HCT116 (cell line): ENCODE results near the gene CACNA2D3.

Experiments
- CTCF ChIP-seq, 3 experiments: fragments of 200-600 bp in 1 of 3; sonication (generic) in 1 of 3; IDR thresholded peaks in 2 of 3; conservative IDR thresholded peaks in 1 of 3; 2 replicates each; pipeline ENCODE4 v1.5.1; 2012 to 2017; ENCODE audit warnings: low read depth in 2 of 3, low read length in 2 of 3, antibody characterized with exemption in 1 of 3, borderline replicate concordance in 1 of 3, control low read depth in 1 of 3, mild to moderate bottlenecking in 1 of 3, mixed read lengths in 1 of 3, mixed run types in 1 of 3, moderate library complexity in 1 of 3; ENCODE audit not compliant: insufficient read depth in 1 of 3
- EZH2phosphoT487 ChIP-seq: fragments of 200-600 bp; IDR thresholded peaks from 2 replicates; pipeline ENCODE4 v1.6.1; 2018; ENCODE audit warnings: antibody characterized with exemption, borderline replicate concordance
- MAX ChIP-seq: IDR thresholded peaks from 2 replicates; pipeline ENCODE4 v1.6.1; 2012
- POLR2A ChIP-seq: IDR thresholded peaks from 2 replicates; pipeline ENCODE4 v1.7.0; 2011; ENCODE audit warnings: borderline replicate concordance; ENCODE audit not compliant: insufficient read depth, insufficient read length; ENCODE audit errors: extremely low read depth
- POLR2AphosphoS5 ChIP-seq: IDR thresholded peaks from 2 replicates; pipeline ENCODE4 v1.6.1; 2011; ENCODE audit warnings: mild to moderate bottlenecking, low read depth, low read length, moderate library complexity
- TCF7L2 ChIP-seq: IDR thresholded peaks from 2 replicates; pipeline ENCODE4 v1.7.0; 2011; ENCODE audit warnings: borderline replicate concordance, inconsistent platforms; ENCODE audit not compliant: insufficient read depth, insufficient read length; ENCODE audit errors: extremely low read depth
- YY1 ChIP-seq: IDR thresholded peaks from 2 replicates; pipeline ENCODE4 v1.6.1; 2011; ENCODE audit warnings: low read length, low read depth, moderate library complexity, mild to moderate bottlenecking; ENCODE audit not compliant: insufficient replicate concordance; ENCODE audit errors: extremely low read depth
- ZFX ChIP-seq: fragments of 450-650 bp; IDR thresholded peaks from 2 replicates; pipeline ENCODE4 v1.6.1; 2017

- no peak for TF ChIP-seq POLR2AphosphoS5
- no peak for TF ChIP-seq EZH2phosphoT487
- no peak for TF ChIP-seq CTCF (IDR thresholded peaks at IDR 0.05 in 2 of 3, conservative IDR thresholded peaks at IDR 0.05 in 1 of 3; ENCODE audit: borderline replicate concordance in 1 of 3, insufficient read depth in 1 of 3, low read depth in 2 of 3, low read length in 2 of 3)
- no peak for TF ChIP-seq ZFX
- no peak for TF ChIP-seq POLR2A
- TF ChIP-seq MAX = no peak
- no peak for TF ChIP-seq YY1
- no peak for TF ChIP-seq TCF7L2
Measured at GRCh38 chr3:54341811-54342210, 219.5 kb downstream of the CACNA2D3 start.
